CD4-positive, alpha-beta T cell treated with Interleukin-15 for 4 hours (primary cell): Measurements from ENCODE around the gene ZC3H4.
A peak's percentile ranks its signal among the peaks of the same experiment; 100 is the strongest.
"Not testable (repeated sequence)": the region's sequence is repeated elsewhere in the genome, so short reads cannot be mapped to it uniquely, and the experiment has no call there.

Experiments used
- DNase-seq: peaks from one replicate; pipeline ENCODE4 v3.0.0-alpha.2; 2020; ENCODE audit warnings: low spot score

The ZC3H4 gene

GRCh38 chr19:47112997-47113849 is at the start of gene ZC3H4:
ZC3H4 (minus strand) TSS chr19:47113776; CDS start chr19:47112584, 1,192 bp downstream.
- DNase-seq = peak; percentile 100

DNA sequence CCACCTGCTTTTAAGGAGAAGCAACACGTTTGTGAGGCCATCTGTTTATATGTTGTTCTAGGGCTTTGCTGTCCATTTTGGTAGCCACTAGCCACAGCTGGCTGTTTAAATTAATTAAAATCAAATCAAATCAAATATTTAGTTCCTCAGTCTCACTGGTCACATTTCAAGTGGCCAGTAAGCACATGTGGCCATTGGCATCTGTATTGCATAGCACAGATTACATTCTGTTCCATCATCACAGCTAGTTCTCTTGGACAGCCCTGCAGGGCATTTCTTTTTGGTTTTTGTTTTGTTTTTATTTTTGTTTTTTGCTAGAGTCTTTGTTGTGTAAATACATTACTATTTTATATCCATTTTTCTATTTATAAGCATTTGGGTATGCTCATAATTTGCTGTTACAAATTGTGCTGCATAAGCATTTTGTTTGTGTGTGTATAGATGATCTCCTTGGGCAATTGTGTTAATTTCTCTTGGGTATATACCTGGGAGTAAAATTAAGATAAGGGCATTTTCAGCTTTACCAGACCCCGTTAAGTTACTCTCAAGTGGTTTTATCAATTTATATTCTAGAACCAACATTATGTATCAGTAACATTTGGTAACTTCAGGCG is 48.4 kb upstream of the ZC3H4 start:
- no peak for DNase-seq

- DNase-seq = peak; percentile 72
Measured at GRCh38 chr19:47158879-47159503, 45.4 kb upstream of the ZC3H4 start.

GRCh38 chr19:47158367-47158791 is 44.8 kb upstream of the ZC3H4 start:
- no peak for DNase-seq

GRCh38 chr19:47157431-47158321 is 44.1 kb upstream of the ZC3H4 start:
- DNase-seq = peak; percentile 21

DNA sequence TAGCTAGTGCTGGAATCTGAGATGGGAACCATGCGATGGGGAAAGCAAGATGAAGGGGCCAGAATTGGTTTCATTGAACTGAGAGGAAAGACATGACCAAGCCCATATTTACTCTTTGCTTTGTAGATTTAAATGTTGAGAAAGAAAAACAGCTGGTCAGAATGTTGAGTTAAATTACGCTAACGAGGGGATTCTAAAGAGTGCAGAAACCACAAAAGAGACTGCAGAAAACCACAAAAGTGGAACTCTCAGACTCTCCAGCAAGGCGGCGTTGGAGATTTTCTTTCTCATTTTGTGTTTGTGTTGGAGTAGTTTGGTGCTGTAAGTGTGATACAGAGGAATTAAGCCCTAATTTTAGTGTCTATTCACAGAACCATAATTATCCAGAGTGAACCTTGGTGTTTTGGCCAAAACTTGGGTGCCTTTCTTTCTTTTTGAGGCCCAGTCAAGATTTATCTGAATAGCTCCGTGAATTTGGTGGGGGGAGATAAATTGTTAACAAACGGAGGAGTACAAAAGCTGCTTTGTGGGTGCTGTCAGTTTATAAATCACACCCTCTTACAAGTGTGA is 43.4 kb upstream of the ZC3H4 start:
- DNase-seq = peak; percentile 28

DNA sequence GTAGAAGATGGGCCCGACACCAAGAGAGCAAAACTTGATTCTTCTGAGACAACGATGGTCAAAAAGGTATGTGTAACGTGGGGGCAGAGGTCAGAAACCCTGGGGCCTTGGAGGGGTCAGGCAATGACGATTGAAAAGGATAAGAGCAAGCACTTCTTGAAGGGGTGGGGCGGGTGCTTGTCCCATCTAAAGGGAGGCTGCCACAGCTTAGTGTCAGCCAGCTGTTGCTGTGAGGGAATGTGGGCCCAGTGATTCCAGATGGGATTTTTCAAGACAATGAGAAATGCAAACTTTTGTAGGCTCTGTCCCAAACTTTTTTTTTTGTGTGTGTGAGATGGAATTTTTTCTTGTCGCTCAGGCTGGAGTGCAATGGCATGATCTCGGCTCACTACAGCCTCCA is 41.6 kb upstream of the ZC3H4 start:
- DNase-seq = no peak

DNA sequence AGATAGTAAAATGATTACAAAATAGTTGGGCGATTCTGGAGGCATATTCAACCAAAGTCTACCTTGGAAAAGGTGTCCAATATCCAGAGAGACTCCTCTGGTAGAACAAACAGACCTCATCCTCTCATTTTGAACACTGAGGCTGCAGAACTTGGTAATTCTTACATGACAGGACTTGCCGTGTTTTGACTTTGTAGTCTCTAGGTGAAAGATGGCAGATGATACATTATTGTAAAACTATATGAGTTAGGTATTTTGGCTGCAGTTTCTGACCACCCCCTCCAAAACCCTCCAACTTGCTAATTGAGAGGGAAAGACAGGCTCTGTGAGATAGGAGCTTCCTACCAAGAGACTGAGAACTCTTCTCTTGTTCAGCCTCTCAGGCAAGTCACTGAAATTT is 39.7 kb upstream of the ZC3H4 start:
- no peak for DNase-seq

- DNase-seq = no peak
Measured at GRCh38 chr19:47152632-47153031, 39.1 kb upstream of the ZC3H4 start.

DNA sequence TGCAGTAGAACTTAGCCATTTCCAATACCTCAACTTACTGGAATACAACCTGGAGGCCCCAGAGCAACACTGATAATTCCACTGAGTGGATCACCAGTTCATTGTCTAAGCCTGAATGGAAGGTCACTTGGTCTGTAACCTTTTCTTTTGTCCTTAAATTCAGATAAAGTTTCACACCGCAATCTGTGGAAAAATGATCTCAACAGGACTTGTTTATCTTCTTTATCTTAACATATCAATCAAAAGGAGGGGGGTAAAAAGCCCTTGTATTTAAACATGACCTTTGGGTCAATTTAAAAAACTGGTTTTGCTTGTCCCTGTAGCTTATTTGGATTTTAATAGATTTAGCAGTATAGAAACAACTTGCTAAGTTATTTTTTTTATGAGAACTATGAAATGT is 38.6 kb upstream of the ZC3H4 start:
- DNase-seq = no peak

GRCh38 chr19:47151627-47152026 is 38.1 kb upstream of the ZC3H4 start:
- DNase-seq = no peak

DNA sequence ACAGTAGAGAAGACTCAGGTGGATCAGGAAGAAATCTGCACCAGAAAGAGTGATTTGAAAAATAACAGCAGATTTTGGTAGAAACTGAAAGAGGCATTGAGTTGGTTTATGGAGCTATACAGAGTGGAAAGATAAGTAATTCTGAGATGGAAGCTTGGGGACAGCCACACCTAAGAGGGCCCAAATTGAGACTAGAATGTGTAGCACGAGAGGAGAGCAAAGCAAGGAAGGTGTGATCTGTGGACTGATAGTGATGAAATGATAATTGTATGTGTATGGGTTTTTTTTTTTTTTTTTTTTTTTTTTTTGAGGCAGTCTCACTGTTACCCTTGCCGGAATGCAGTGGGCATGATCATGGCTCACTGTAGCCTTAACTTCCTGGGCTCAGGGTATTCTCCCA is 33.3 kb upstream of the ZC3H4 start:
- no peak for DNase-seq

DNA sequence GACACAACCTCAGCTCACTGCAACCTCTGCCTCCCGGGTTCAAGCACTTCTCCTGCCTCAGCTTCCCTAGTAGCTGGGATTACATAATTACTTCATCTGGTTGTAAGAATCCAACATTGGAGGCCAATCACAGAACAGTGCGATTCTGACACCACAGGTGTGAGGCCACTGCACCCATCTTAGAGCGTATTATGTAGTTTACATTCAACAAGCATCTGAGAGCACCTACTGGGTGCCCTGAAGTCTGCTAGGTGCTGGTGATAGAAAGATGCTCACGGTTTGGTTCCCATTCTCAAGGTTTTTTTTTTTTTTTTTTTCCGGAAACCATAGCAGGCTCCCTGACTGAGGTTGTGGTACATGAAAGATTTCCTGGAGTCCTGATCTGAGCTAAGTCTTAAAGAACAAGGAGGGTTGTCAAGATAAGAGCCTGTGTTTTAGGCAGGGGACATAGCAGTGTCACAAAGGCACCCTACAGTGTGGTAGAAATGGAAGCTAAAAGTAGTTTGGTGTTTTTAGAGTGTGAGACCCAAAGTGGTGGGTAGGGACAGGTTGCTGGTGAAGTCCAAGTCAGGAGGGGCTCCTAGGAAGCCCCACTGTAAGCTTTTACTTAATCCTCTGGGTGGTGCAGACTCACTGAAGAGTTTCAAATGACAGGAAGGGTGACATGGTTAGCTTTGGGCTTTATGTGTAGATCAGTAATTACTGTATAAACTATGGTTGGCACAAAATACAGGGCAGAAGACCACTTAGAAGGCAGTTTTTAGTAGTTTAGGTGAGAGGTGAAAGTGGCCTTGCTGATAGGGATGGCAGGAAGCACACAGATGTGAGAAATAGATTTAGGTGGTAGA is 32.3 kb upstream of the ZC3H4 start:
- peak; percentile 39 for DNase-seq

DNA sequence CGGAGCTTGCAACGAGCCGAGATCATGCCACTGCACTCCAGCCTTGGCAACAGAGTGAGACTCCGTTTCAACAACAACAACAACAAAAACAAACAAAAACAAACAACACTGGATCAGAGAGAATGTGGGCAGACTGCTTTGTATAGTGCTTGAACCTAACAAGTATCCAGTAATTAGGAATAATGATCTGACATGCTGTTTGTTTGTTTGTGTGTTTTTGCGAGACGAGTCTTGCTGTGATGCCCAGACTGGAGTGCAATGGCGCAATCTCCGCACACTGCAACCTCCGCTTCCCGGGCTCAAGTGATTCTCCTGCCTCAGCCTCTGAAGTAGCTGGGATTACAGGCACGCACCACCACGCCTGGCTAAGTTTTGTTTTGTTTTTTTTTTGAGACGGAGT is 31.1 kb upstream of the ZC3H4 start:
- no peak for DNase-seq

- no peak for DNase-seq
Measured at GRCh38 chr19:47143322-47144073, 29.9 kb upstream of the ZC3H4 start.

- DNase-seq = no peak
Measured at GRCh38 chr19:47142779-47143178, 29.2 kb upstream of the ZC3H4 start.

GRCh38 chr19:47141695-47142094 is 28.1 kb upstream of the ZC3H4 start:
- DNase-seq = no peak

GRCh38 chr19:47141252-47141651 is 27.7 kb upstream of the ZC3H4 start:
- DNase-seq = not testable (repeated sequence)

DNA sequence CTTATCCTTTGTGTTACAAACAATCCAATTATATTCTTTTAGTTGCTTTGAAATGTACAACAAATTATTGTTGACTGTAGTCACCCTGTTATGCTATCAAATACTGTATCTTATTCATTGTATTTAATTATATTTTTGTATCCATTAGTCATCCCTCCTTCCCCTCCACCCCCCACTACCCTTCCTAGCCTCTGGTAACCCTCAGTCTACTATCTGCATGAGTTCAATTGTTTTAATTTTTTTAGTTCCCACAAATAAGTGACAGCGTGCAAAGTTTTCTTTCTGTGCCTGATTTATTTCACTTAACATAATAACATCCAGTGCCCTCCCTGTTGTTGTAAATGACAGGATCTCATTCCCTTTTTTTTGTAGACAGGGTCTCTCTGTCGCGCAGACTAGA is 21.6 kb upstream of the ZC3H4 start:
- no peak for DNase-seq

- no peak for DNase-seq
Measured at GRCh38 chr19:47134545-47134944, 21.0 kb upstream of the ZC3H4 start.
